GM12874 (cell line): ENCODE results near the gene OR4A16.

Experiments
- TF ChIP-seq, protein P1 (sequence below): IDR thresholded peaks from 2 replicates; pipeline ENCODE4 v1.5.1; 2011; ENCODE audit warnings: low read depth, mild to moderate bottlenecking, control low read depth, low read length, moderate library complexity; ENCODE audit not compliant: insufficient read depth

OR4A16 gene, protein sequence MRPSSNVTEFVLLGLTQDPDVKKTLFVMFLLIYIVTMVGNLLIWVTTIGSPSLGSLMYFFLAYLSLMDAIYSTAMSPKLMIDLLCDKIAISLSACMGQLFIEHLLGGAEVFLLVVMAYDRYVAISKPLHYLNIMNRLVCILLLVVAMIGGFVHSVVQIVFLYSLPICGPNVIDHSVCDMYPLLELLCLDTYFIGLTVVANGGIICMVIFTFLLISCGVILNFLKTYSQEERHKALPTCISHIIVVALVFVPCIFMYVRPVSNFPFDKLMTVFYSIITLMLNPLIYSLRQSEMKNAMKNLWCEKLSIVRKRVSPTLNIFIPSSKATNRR

DNA sequence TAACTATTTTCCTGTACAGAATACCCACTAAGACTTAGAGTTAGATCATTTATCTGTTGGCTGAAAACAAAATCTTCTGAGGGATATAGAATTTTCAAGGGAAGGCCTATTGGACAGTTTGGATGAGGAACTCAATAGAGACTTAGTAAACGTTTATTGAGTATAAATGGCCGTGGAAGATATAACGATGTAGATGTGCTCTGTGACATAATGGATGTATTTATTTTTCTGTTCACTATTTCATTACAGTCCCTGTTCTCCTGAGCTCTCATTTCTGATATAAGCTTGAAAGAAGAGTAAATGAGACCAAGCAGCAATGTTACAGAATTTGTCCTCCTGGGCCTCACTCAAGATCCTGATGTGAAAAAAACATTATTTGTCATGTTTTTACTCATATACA, at the start of gene OR4A16:
Gene OR4A16 (plus strand): TSS at position 301 of the 400 bp plus-strand sequence. CDS start 0 bp downstream, at position 301.
- TF ChIP-seq, protein P1, sequence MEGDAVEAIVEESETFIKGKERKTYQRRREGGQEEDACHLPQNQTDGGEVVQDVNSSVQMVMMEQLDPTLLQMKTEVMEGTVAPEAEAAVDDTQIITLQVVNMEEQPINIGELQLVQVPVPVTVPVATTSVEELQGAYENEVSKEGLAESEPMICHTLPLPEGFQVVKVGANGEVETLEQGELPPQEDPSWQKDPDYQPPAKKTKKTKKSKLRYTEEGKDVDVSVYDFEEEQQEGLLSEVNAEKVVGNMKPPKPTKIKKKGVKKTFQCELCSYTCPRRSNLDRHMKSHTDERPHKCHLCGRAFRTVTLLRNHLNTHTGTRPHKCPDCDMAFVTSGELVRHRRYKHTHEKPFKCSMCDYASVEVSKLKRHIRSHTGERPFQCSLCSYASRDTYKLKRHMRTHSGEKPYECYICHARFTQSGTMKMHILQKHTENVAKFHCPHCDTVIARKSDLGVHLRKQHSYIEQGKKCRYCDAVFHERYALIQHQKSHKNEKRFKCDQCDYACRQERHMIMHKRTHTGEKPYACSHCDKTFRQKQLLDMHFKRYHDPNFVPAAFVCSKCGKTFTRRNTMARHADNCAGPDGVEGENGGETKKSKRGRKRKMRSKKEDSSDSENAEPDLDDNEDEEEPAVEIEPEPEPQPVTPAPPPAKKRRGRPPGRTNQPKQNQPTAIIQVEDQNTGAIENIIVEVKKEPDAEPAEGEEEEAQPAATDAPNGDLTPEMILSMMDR = no peak

DNA sequence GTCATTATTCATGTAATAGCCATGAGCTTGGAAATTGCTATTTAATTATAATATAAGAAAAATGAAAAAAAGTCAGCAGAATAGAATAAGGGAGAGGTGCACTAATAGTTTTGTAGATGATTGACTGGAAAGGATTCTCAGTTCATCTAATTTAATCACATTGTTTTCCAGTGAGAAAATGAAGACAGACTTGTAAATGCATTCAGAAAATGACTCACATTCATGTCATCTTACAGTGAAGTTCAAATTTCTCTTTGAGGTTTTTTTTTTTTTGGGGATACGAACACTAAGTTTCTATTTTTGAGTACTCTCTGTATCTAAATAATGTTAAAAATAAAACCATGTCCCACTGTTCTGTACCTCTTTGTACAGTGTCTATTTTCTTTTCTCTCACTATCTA, 18.5 kb upstream of the OR4A16 start:
- TF ChIP-seq, protein P1 = no peak

DNA sequence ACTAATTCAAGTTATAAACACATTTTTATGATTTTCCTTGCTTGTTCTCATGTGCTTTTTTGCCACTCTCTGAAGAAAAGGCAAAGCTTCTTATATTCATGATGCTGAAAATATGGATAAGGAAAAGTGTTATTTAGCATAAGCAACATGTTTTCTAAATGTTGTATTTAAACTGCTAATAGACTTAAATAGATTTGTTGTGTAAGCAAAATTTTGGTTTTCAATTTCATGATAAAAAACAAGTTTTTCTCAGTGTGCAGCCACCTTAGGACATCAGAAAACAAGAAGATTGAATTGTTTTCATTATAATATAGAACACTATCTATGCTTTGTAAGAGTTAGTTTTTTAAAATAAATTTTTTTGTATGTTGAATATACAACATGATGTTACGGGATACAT, 2.3 kb downstream of the OR4A16 start:
- TF ChIP-seq, protein P1 = no peak

DNA sequence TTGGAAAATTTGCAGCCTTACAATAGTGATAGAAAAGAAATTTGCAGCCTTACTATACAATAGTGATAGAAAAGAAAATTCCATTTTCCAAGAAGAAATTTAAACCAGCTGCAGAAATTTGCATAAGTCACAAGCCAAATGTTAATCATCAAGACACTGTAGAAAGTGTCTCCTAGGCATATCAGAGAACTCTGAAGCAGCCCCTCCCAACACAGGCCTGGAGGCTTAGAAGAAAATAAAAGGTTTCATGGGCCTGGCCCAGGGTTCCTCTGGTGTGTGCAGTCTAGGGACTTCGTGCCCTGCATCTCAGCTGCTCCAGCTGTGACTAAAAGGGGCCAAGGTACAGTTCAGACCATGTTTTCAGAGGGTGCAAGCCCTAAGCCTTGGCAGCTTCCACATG, 6.0 kb downstream of the OR4A16 start:
- TF ChIP-seq, protein P1 = no peak

DNA sequence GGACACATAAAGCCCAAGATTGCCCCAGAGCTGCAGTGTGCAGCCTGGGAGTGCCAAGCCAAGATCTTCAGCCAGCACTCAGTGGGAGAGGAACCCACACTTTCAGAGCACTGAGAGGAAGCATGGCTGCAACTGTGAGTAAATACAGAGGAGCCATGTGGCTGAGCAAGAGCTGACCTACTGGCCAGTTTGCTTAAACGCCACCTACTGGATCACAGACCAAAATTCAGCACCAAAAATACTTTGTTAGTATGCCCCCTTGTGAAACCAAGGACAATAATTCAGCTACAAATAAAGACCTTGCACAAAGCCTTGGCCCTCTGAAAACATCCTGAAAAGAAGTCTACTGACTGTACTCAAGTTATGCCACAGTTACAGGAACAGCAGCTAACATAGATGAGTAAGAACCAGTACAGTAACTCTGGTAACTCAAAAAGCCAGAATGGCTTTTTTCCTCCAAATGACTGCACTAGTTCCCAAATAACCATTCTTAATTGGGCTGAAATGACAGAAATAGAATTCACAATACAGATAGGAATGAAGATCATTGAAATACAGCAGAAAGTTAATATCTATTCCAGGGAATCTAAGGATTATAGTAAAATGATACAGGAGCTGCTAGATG, 14.7 kb downstream of the OR4A16 start:
- TF ChIP-seq, protein P1 = 0 out of 2 replicates have a peak, but pooled peaks have one; percentile 22

DNA sequence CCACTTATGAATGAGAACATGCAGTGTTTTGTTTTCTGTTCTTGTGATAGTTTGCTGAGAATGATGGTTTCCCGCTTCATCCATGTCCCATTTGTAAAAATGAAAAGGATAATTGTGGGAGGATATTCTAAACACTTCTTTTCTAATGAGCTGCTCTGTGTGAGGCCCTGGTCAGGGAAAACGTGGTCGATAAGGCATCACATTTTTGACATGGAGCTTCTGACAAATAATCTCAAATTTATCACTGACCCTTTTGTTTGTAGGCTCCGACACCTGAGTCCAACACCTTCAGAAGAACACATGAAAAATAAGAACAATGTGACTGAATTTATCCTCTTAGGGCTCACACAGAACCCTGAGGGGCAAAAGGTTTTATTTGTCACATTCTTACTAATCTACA, 24.7 kb downstream of the OR4A16 start, which contains the start of gene OR4A15:
Gene OR4A15 (plus strand): TSS at position 301 of the 400 bp plus-strand sequence. CDS start 0 bp downstream, at position 301.
- TF ChIP-seq, protein P1 = no peak
